HG03521 (cell line): Measurements from ENCODE around the gene THRSP.
"Not testable (repeated sequence)": the region's sequence is repeated elsewhere in the genome, so short reads cannot be mapped to it uniquely, and the experiment has no call there.

Experiments used
- ATAC-seq: cut with Tn5 transposase; IDR thresholded peaks from one replicate; pipeline ENCODE4 v1.9.1; 2021; ENCODE audit warnings: mild to moderate bottlenecking, moderate library complexity; ENCODE audit not compliant: unreplicated experiment

Gene THRSP

GRCh38 chr11:78062671-78063070 is 990 bp upstream of the THRSP start:
- no peak for ATAC-seq

- no peak for ATAC-seq
Measured at GRCh38 chr11:78065203-78065602, 1.5 kb downstream of the THRSP start.

DNA sequence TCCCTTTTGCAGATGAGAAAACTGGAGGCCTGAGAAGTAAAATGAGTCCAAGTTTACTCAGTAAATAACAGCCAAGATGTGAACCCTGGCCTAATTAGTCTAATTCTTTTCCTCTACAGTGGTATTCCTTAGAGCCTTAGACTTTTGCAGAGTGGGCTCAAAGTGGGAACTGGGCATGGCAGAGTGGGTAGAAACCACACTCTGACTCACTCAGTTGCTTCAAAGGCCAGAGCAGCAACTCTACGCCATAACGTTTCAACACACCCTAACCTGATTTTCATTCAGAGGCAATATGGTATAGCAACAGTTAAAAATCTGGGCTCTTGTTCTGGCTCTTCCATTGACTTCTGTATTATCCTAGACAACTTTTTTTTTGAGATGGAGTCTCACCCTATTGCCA is 2.8 kb downstream of the THRSP start:
- no peak for ATAC-seq

GRCh38 chr11:78067704-78068103 is 4.0 kb downstream of the THRSP start:
- ATAC-seq: no peak

DNA sequence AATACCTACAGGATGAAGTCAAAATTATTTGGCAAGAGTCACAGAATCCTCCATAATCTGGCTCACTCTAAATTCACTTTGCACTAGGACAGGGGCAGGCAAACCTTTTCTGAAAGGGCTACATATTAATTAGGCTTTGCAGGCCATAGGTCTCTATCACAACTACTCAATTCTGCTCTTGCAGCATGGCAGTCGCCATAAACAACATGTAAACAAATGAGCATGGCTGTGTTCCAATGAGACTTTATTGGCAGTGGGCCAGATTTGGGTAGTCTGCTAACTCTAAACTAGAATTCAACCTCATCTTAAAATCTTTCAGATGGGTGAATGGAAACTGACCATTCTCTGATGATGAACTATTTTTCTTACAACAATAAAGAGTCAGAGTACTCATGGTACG is 5.8 kb downstream of the THRSP start:
- ATAC-seq: no peak

- ATAC-seq: no peak
Measured at GRCh38 chr11:78070621-78071020, 7.0 kb downstream of the THRSP start.

- no peak for ATAC-seq
Measured at GRCh38 chr11:78071717-78072116, 8.1 kb downstream of the THRSP start.

- no peak for ATAC-seq
Measured at GRCh38 chr11:78072455-78072854, 8.8 kb downstream of the THRSP start.

DNA sequence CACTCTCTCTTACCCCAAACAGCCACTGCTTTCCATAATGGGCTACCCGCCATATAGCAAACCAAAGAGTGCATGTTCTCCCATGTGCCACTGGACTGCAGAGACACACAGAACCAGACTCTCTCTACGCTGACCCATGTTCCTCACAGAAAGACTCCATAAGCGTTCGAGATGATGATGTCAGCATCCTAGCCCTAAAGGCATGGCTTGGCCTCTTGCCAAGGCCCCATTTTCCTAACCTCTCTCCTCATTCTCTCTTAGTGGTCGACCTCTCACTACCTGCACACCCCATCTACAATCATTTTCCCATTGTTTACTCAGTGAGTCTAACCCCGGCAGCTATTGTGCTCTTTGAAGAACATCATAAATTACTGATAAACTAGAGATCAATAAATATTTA is 11.1 kb downstream of the THRSP start:
- ATAC-seq: no peak

DNA sequence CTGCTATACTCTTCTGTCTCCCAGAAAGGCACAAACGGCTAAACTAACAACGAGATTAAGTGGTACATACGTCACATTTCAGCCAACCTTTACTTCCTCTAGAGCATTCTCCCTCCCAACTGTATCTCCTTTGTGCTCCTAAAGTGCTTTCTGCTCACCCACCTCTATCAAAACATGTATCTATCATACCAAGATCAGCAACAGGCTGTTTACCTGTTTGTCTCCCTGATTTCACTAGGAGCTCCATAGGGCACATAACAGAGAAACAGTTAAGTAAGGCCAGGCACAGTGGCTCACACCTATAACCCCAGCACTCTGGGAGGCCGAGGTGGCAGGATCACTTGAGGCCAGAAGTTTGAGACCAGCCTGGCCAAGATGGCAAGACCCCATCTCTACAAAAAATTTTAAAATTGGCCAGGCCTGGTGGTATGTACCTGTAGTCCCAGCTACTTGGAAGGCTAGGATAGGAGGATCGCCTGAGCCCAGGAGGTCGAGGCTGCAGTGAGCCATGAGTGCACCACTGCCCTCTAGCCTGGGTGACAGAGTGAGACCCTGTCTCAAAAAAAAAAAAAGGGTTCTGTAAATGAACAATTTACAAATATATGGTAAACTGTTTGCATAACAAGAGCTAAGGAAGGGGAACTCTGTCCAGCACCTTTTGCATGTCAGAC is 13.2 kb downstream of the THRSP start:
- ATAC-seq: no peak

GRCh38 chr11:78077592-78077991 is 13.9 kb downstream of the THRSP start:
- ATAC-seq: not testable (repeated sequence)

DNA sequence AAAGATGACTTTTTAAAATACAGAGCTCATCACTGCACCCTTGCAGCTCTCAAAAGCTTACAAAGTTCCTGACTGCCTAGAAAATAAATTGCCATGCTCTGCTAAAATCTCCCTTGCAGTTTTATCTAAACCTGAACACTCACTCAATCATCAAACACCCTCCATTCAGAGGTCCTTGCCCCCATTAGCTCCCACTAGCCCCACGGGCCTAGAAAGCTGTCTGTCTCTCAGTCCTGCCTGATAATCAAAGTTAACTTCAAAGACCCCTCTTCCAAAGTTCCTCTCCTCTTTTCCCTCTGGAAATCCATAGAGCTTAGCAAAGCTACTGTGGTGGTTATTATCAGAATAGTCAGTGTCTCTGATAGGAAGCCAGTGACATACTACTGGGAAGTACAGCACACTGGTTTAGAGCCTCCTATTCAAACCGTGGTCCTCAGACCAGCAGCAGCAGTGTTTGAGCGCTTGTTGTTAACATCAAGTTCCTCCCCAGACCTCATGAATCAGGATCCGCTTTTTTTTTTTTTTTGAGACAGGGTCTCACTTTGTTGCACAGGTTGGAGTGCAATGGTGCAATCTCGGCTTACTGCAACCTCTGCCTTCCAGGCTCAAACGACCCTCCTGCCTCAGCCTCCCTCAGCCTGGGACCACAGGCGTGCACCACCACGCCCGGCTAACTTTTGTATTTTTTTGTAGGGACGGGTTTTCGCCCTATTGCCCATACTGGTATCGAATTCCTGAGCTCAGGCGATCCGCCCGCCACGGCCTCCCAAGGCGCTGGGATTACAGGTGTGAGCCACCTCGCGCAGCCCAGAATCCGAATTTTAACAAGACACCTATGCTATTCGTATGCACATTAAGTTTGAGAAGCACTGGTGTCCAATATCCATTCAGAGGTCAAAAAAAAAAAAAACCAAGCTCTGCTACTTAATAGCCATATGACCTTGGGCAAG is 14.8 kb downstream of the THRSP start:
- ATAC-seq: no peak

DNA sequence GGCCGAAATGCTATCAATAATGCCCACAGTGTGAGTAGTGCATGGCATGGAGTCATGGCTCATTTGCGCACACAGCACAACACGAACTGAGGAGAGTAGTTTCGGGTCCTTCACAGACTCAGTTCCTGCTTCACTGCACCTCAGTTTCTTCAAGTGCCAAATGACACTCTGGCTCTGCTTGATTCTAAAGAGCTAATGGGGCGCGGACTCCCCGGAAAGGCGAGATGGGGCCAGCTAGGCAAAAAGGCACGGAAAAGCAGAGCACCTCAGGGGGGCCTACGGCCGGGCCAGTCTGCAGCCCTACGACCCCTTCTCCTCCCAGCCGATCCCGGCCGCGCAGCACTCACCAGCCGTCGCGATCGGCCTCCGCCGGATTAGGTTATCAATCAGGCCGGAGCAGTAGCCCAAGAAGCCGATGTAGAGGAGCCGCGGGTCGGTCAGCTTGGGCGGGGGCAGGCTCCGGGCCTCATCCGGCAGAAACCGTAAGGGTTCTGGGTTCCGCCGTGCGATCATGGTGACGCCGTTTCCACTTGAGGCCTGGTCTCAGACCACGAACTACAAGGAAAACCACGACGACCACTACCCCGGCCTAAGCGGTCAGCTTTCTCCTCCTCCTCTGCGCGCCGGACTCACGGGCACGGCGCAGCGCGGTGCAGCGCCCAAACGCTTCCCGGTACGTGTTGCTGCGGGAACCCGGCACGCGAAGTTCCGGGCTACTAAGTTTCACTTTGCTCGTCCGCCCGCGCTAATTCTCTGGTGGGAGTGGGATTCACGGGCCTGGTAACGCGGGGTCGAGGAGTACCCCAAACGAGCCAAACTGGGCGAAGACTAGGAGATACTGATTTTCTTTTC is 15.8 kb downstream of the THRSP start, which contains the start of gene NDUFC2:
Gene NDUFC2 (minus strand): TSS at position 631 of the 852 bp plus-strand sequence. CDS start 118 bp downstream, at position 513.
- ATAC-seq: peak; percentile 72

- no peak for ATAC-seq
Measured at GRCh38 chr11:78080084-78080817, 16.6 kb downstream of the THRSP start.

GRCh38 chr11:78080818-78081495 is 17.3 kb downstream of the THRSP start:
- no peak for ATAC-seq

GRCh38 chr11:78081583-78081982 is 17.9 kb downstream of the THRSP start:
- no peak for ATAC-seq

DNA sequence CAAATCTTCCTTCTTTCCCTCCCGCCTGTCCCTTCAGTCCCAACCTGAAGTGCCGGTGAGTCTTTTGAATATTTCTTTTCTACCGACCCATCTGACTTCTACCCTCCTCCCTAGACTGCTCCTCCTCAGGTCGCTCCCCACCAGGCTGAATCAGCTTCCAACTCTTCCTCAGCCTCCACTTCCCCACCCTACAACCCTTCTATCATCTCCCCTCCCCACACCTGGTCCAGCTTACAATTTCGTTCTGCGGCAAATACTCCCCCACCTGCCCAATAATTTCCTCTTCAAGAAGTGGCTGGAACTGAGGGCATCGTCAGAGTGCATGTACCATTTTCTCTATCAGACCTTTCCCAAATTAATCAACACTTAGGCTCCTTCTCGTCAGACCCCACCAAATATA is 18.5 kb downstream of the THRSP start:
- ATAC-seq: no peak

DNA sequence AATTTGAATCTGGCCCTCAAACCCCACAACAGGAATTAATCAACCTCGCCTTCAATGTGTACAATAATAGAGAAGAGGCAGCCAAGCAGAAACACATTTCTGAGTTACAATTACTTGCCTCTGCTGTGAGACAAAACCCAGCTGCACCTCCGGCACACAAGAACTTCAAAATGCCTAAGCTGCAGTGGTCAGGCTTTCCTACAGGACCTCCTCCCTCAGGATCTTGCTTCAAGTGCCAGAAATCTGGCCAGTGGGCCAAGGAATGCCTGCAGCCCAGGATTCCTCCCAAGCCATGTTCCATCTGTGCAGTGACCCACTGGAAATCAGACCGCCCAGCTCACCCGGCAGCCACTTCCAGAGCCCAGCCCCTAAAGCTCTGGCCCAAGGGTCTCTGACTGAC is 19.4 kb downstream of the THRSP start:
- ATAC-seq: no peak

GRCh38 chr11:78084506-78084905 is 20.8 kb downstream of the THRSP start:
- ATAC-seq: not testable (repeated sequence)

GRCh38 chr11:78085972-78086371 is 22.3 kb downstream of the THRSP start:
- ATAC-seq: no peak
